Esophagus muscularis mucosa (tissue), 3 donors: ENCODE results near the gene MAK.

Source experiments
- CTCF ChIP-seq, 3 experiments: fragments of 200-600 bp in 2 of 3; fragments of 450-650 bp in 1 of 3; sonication (generic) in 2 of 3; IDR thresholded peaks; one replicate each; pipeline ENCODE4 v1.5.1; 2017 to 2019; ENCODE audit warnings: antibody characterized with exemption in 3 of 3, mild to moderate bottlenecking in 2 of 3, moderate library complexity in 1 of 3
- POLR2AphosphoS5 ChIP-seq, 2 donors: sonication (generic); formaldehyde crosslinking; IDR thresholded peaks; one replicate each; pipeline ENCODE4 v1.6.1; 2017; ENCODE audit warnings: antibody characterized with exemption in 2 of 2

- TF ChIP-seq POLR2AphosphoS5 (IDR thresholded peaks at IDR 0.05) (no peak), CTCF (IDR thresholded peaks at IDR 0.05) (no peak)
Observed at GRCh38 chr6:10763006-10763405, 75.3 kb downstream of the MAK start.
